ENCODE data around the gene TENM3.

The TENM3 gene

DNA sequence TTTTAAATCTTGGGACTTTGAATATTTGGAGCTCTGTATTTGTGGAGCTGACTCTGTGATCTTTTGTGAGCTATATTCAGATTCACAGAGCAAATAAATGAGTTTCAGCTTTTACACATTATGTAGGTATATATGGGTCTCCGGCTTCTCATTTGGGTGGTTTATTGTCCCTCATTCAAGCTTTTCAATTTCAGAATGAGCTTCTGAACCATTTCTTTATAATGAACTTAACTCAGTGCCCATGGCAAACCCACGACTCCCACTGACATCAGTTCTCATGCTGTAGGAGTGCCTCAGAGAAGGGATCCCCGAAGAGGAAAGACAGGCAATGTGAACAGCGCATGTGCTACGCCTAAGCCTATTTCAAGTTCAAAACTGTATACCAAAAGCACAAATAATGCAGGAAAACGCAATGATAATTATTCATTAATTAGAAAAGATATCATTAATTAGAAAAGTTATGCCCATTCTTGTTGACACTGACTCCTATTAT is 517.4 kb downstream of the TENM3 start:
- Mint-ChIP-seq H3K9me3 (no peaks in the 10 kb centered on the region), H3K27me3 (peaks cover 21 to 29% of the 10 kb centered on the region in 2 donors), H3K27ac (no peak overlapping the region), H3K4me1 (ENCODE audit: low read depth in 2 of 2) (no peaks in the 10 kb centered on the region), H3K4me3 (no peak overlapping the region), H3K36me3 (ENCODE audit: insufficient read depth) (no peaks in the 10 kb centered on the region)
- ATAC-seq (replicated peaks) (no peak), DNase-seq (no peak)

DNA sequence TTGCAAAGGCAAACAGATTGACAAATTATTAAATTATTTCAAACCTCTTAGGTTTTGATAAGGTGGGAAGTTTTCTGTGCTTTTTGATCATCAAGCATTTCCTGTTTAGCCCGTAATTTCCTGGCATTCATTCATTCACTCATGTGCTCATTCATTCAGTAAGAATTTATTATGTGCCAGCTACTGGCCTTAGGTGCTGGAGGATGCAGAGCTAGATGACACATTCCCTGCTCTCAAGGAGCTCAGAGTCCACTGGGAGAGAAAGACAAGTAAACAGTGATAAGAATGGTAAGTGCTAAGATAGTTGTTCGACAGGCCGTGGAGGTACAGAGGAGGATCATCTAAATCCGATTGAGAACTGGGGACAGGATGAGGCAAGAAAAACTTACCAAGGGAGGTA is 520.9 kb downstream of the TENM3 start:
- ATAC-seq (replicated peaks) (no peak), DNase-seq (no peak)
- Mint-ChIP-seq H3K27ac (no peak overlapping the region), H3K9me3 (no peaks in the 10 kb centered on the region), H3K4me3 (no peak overlapping the region), H3K27me3 (peaks cover 35 to 40% of the 10 kb centered on the region in 2 donors), H3K36me3 (ENCODE audit: insufficient read depth) (no peaks in the 10 kb centered on the region), H3K4me1 (ENCODE audit: low read depth in 2 of 2) (no peaks in the 10 kb centered on the region)

GRCh38 chr4:182764642-182765041 is 521.4 kb downstream of the TENM3 start:
- H3K27ac Mint-ChIP-seq = no peak overlapping the region
- peaks cover 32 to 38% of the 10 kb centered on the region in 2 donors for H3K27me3 Mint-ChIP-seq
- H3K4me3 Mint-ChIP-seq = no peak overlapping the region
- no peaks in the 10 kb centered on the region for H3K4me1 Mint-ChIP-seq (ENCODE audit: low read depth in 2 of 2)
- no peaks in the 10 kb centered on the region for H3K36me3 Mint-ChIP-seq (ENCODE audit: insufficient read depth)
- no peaks in the 10 kb centered on the region for H3K9me3 Mint-ChIP-seq
- no peak for DNase-seq
- no peak for ATAC-seq (replicated peaks)

GRCh38 chr4:182765987-182766856 is 523.0 kb downstream of the TENM3 start:
- peaks cover 28 to 31% of the 10 kb centered on the region in 2 donors for H3K27me3 Mint-ChIP-seq
- H3K27ac Mint-ChIP-seq = no peak overlapping the region
- no peaks in the 10 kb centered on the region for H3K4me1 Mint-ChIP-seq (ENCODE audit: low read depth in 2 of 2)
- H3K4me3 Mint-ChIP-seq = no peak overlapping the region
- DNase-seq = no peak
- no peak for ATAC-seq (replicated peaks)
- no peaks in the 10 kb centered on the region for H3K9me3 Mint-ChIP-seq
- no peaks in the 10 kb centered on the region for H3K36me3 Mint-ChIP-seq (ENCODE audit: insufficient read depth)

DNA sequence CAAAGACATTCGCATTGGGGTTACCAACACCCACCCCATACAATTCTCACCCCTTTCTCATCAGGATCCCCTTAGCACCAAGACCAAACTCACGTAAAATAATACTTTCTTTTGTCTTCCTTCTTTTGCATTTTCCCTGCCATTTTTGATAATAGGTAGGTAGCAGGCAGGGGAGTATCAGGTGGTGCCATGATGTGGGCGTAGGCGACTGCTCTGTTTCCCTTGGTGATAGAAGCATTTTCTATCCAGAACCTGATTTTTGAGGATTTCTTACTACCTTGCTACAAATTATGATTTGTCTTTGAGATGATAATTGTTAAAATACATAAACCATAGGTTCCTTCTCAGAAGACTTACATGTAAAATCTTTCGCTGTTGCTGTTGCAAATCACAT is 523.7 kb downstream of the TENM3 start:
- H3K27ac Mint-ChIP-seq = no peak overlapping the region

GRCh38 chr4:182768838-182769237 is 525.6 kb downstream of the TENM3 start:
- no peaks in the 10 kb centered on the region for H3K36me3 Mint-ChIP-seq (ENCODE audit: insufficient read depth)
- peaks cover 23 to 32% of the 10 kb centered on the region in 2 donors for H3K27me3 Mint-ChIP-seq
- no peaks in the 10 kb centered on the region for H3K9me3 Mint-ChIP-seq
- no peak overlapping the region for H3K4me3 Mint-ChIP-seq
- H3K4me1 Mint-ChIP-seq (ENCODE audit: low read depth in 2 of 2) = no peaks in the 10 kb centered on the region
- no peak for DNase-seq
- H3K27ac Mint-ChIP-seq = no peak overlapping the region
- no peak for ATAC-seq (replicated peaks)

More for the DNA sequence above, 523.7 kb downstream of the TENM3 start:
- DNase-seq (no peak), ATAC-seq (replicated peaks) (no peak)
- Mint-ChIP-seq H3K4me3 (no peak overlapping the region), H3K36me3 (ENCODE audit: insufficient read depth) (no peaks in the 10 kb centered on the region), H3K9me3 (no peaks in the 10 kb centered on the region), H3K27me3 (peaks cover 28 to 31% of the 10 kb centered on the region in 2 donors), H3K4me1 (ENCODE audit: low read depth in 2 of 2) (no peaks in the 10 kb centered on the region)

- ATAC-seq (replicated peaks) (no peak), DNase-seq (no peak)
- Mint-ChIP-seq H3K27me3 (peaks cover 11 to 20% of the 10 kb centered on the region in 2 donors), H3K27ac (no peak overlapping the region), H3K36me3 (ENCODE audit: insufficient read depth) (no peaks in the 10 kb centered on the region), H3K4me1 (ENCODE audit: low read depth in 2 of 2) (no peaks in the 10 kb centered on the region), H3K9me3 (no peaks in the 10 kb centered on the region), H3K4me3 (no peak overlapping the region)
These were observed 527.2 kb downstream of the TENM3 start for GRCh38 chr4:182770259-182770995.

- ATAC-seq (replicated peaks) (no peak), DNase-seq (no peak)
- no peaks in the 10 kb centered on the region for H3K9me3 Mint-ChIP-seq
- H3K4me1 Mint-ChIP-seq (ENCODE audit: low read depth in 2 of 2) = no peaks in the 10 kb centered on the region
- H3K27ac Mint-ChIP-seq = no peak overlapping the region
- H3K4me3 Mint-ChIP-seq = no peak overlapping the region
- no peaks in the 10 kb centered on the region for H3K36me3 Mint-ChIP-seq (ENCODE audit: insufficient read depth)
- peaks cover 13 to 14% of the 10 kb centered on the region in 2 donors for H3K27me3 Mint-ChIP-seq
These were observed 527.9 kb downstream of the TENM3 start for GRCh38 chr4:182770996-182771514.

DNA sequence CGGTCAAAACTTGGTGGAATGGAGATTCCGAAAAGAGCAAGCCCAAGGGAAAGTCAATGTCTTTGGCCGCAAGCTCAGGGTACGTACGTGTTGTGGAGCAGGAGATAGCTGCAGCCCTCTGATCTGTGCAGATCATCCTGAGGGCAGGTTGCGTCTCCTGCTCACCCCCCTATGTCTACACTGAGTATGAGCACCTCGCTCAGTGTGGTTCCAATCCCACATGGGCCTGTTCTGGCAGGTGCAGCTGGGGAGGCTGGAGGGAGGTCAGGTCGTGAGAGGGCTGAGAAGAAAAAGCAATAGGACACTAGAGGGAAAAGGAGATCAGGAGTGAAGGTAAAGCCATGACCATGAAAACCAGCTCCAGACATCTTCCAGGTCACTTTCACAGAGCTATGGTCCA is 531.9 kb downstream of the TENM3 start:
- H3K9me3 Mint-ChIP-seq = no peaks in the 10 kb centered on the region
- DNase-seq (no peak), ATAC-seq (replicated peaks) (no peak)
- H3K36me3 Mint-ChIP-seq (ENCODE audit: insufficient read depth) = no peaks in the 10 kb centered on the region
- no peak overlapping the region for H3K4me3 Mint-ChIP-seq
- H3K27ac Mint-ChIP-seq = no peak overlapping the region
- H3K4me1 Mint-ChIP-seq (ENCODE audit: low read depth in 2 of 2) = no peaks in the 10 kb centered on the region
- H3K27me3 Mint-ChIP-seq = peaks cover 4 to 8% of the 10 kb centered on the region in 2 donors

DNA sequence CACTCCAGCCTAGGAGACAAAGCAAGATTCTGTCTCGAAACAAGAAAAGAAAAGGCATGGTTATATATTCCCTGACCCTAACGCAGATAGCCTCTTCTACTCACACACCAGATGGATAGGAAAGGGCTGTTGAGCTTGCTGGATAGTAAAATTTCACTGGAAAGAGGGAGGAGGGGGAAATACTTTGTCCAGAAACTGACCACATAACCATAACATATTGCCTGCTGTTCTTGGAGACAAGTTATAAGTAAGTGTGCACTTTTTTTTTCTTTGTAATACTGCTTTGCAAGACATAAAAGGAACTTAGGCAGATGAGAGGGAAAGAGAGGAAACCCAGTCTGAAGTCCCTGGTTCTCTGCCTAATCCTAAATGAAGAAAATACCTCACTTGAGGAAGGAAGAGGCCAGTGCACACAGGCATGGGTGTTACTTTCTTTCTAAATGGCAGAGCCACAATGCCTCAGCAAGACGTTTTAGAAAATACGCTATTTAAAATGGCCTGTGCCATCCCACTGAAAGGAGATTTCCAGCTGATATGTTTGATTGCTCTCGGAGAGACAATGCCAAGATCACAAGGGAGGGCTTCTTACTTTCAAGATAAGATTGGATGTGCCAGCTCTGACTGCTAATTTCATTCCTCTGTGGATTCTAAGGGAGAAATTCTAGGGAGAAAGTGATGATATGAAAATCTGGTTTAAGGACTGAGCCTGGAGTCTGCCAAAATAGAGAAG is 533.3 kb downstream of the TENM3 start:
- H3K27me3 Mint-ChIP-seq = peaks cover 4 to 8% of the 10 kb centered on the region in 2 donors
- ATAC-seq (replicated peaks) (no peak), DNase-seq (no peak)
- no peaks in the 10 kb centered on the region for H3K9me3 Mint-ChIP-seq
- no peak overlapping the region for H3K4me3 Mint-ChIP-seq
- no peaks in the 10 kb centered on the region for H3K4me1 Mint-ChIP-seq (ENCODE audit: low read depth in 2 of 2)
- no peaks in the 10 kb centered on the region for H3K36me3 Mint-ChIP-seq (ENCODE audit: insufficient read depth)
- no peak overlapping the region for H3K27ac Mint-ChIP-seq

- Mint-ChIP-seq H3K27ac (no peak overlapping the region), H3K4me3 (no peak overlapping the region), H3K4me1 (ENCODE audit: low read depth in 2 of 2) (no peaks in the 10 kb centered on the region), H3K9me3 (no peaks in the 10 kb centered on the region), H3K27me3 (peaks cover 0 to 8% of the 10 kb centered on the region in 2 donors), H3K36me3 (ENCODE audit: insufficient read depth) (no peaks in the 10 kb centered on the region)
- DNase-seq = no peak
- no peak for ATAC-seq (replicated peaks)
These were observed 535.2 kb downstream of the TENM3 start for GRCh38 chr4:182778222-182778982.

- no peaks in the 10 kb centered on the region for H3K4me1 Mint-ChIP-seq (ENCODE audit: low read depth in 2 of 2)
- H3K36me3 Mint-ChIP-seq (ENCODE audit: insufficient read depth) = no peaks in the 10 kb centered on the region
- H3K27ac Mint-ChIP-seq = no peak overlapping the region
- peaks cover 17 to 24% of the 10 kb centered on the region in 2 donors for H3K27me3 Mint-ChIP-seq
- no peak overlapping the region for H3K4me3 Mint-ChIP-seq
- no peaks in the 10 kb centered on the region for H3K9me3 Mint-ChIP-seq
- no peak for DNase-seq
- ATAC-seq (replicated peaks) = no peak
These were observed 543.8 kb downstream of the TENM3 start for GRCh38 chr4:182786991-182787390.
